NCI-H526 treated with DMSO at 0.1 percent for 48 hours (cell line): ENCODE data around the gene CCNB2.
A peak's percentile ranks its signal among the peaks of the same experiment; 100 is the strongest.
"Not testable (repeated sequence)": the region's sequence is repeated elsewhere in the genome, so short reads cannot be mapped to it uniquely, and the experiment has no call there.

Experiments
- DNase-seq: peaks from one replicate; lab custom pipeline; 2025; lab: John Stamatoyannopoulos, UW

CCNB2 gene

DNA sequence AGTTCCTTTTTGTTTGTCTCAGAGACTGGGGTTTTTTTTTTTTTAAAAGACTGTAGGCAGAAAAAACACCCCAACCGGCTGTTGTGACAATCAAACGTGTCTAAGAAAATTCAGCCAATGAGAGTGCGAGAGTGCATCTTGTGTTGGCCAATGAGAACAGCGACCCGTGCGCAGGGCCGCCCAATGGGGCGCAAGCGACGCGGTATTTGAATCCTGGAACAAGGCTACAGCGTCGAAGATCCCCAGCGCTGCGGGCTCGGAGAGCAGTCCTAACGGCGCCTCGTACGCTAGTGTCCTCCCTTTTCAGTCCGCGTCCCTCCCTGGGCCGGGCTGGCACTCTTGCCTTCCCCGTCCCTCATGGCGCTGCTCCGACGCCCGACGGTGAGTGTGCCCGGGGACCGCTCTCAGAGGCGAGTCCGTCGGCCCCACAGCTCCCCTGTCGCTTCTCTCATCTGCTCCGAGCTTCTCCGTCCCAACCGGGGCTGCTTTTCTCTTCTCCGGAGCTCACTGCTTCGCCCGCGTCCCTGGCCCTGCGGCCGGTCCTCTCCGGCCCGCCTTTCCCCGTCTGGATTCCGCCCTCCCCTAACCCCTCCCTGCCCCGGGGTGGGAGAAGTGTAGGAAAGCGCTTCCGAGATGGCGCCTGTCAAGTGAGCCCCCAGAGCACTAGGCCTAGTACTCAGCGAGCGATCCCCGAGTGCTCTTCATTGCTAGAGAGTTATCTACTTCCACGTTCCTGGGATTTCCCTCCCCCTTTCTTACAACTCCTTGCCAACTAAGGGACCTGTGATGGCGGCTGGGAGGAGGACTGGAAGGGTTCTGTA is at the start of gene CCNB2:
Gene CCNB2, plus strand, starts transcription at position 235 of the 821 bp plus-strand sequence. Its CDS starts 123 bp downstream, at position 358.
- peak; percentile 93 for DNase-seq

DNA sequence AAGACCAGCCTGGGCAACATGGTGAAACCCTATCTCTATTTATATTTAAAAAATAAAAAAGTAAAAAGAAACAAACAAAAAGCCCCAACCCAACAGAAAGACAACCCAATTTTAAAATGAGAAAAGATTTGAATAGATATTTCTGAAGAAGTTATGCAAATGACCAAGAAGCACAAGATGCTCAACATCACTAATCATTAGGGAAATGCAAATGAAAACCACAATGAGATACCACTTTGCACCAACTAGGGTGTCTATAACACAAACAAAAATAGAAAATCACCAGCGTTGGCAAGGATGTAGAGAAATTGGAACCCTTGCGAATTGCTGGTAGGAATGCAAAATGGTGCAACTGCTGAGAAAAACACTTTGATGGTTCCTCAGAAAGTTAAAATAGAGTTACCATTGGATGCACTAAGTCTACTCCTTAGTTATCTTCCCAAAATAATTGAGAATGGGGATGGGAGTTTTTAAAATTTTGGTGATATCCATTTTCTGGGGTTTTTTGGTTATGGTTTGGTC is 45.8 kb upstream of the CCNB2 start:
- no peak for DNase-seq

DNA sequence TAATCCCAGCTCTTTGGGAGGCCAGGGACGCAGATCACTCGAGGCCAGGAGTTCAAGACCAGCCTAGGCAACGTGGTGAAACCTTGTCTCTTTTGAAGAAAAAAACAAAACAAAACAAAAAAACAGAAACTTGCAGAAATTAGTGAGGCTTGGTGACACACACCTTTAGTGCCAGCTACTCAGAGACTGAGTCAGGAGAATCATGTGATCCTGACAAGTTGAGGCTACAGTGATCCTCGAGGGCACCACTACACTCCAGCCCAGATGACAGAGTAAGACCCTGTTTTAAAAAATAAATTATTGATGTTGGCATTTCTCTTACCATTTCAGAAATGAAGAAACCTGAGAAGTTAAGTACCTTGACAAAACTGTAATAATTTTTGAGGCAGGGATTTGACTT is 44.6 kb upstream of the CCNB2 start:
- no peak for DNase-seq

DNA sequence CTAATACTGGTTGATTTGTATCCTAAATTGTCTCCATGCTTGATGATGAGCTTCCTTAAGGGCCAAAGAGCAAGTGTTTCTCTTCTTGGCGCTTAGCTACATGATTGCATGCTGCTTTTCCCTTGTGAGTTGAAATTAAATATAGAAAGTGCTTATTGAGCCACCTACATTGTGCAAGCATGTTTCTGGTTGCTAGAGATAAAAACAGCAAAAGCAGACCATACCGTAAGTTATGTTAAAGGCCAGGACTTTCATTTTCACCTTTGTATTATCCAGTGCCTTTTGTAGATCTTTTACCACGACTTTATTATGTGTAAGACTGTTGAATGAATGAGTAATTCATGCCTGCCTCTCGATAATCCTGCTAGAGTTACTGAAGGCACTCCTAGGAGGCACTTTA is 41.9 kb upstream of the CCNB2 start:
- no peak for DNase-seq

DNA sequence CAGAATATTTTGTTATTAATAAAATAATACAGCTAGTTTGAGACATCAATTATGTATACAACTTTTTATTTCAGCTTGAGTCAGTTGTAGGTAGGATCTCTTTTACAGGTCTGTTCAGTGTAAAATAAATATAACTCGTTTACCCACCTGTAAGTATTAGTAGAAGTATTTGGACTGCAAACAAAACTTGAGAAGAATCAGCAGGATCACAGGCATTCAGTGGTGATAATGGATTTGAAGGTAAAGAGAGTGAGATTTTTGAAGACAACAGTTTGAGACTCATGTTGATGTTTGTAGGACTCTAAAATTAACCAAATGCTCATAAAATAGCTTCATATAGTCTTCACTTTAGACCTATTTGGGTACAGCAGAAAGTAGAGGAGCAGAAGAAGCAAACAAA is 35.5 kb upstream of the CCNB2 start:
- no peak for DNase-seq

DNA sequence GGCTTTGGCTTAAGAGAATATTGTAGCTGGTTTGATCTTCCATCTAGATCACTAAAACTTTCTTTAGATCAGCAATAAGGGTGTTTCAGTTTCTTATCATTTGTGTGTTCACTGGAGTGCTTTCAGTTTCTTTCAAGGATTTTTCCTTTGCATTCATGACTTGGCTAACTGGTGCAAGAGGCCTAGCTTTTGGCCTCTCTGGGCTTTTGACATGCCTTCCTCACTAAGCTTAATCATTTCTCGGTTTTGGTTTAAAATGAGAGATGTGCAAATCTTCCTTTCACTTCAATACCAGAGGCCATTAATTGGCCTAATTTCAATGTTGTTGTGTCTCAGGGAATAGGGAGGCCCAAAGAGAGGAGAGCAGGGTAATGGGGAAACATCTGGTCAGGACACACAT is 30.3 kb upstream of the CCNB2 start:
- no peak for DNase-seq

DNA sequence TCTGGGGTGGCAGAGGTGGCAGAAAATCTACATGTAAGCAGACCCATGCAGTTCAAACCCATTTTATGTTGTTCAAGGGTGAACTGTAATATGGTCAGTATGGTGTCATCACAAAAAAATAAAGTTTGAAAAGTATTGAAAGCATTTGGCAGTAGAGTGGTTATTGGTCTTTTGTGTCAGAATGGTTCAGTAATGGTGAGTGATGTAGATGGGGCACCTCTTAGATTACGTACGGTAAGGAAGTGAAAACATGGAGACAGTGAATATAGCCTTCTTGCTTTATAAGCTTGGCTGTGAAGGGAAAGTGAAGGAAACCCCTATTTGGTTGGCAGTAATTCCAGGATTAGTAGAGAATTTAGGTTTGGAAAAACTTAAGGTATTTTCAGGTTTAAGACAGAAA is 17.2 kb upstream of the CCNB2 start:
- no peak for DNase-seq

DNA sequence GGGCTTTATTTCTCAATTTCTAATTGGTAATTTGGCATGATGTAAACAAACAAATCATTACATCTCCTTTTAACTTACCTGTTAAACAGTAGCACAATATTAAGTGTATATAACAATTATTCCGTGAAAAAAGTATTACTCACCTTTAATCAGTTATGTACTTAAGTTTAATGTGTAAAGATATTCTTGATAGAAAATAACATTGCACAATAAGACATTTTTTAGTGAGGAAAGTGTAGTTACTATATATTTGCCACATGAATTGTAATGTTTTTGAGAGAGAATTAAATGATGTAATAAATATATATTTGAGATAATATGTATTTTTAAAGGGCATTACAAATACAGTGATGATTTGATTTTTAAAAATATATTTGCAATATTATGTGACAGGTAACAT is 10.9 kb upstream of the CCNB2 start:
- DNase-seq, result no peak

DNA sequence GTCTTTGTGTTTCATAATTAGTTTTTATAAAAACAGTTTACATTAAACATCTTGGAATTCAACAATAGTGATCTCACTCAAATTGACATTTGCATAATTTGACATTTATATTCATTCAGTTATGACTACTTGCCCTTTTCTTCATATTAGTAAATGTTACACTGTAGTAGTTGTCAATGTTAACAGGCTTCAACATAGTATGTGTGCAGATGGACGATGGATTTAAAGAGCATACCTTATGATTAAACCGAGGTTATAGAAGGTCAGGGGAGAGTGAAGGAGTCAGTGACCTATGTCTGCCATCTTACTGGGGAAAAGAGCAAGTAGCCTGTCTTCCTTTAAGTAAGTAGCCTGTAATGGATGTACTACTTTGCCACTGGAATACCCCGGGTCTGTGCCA is 8.5 kb upstream of the CCNB2 start:
- DNase-seq, result no peak

DNA sequence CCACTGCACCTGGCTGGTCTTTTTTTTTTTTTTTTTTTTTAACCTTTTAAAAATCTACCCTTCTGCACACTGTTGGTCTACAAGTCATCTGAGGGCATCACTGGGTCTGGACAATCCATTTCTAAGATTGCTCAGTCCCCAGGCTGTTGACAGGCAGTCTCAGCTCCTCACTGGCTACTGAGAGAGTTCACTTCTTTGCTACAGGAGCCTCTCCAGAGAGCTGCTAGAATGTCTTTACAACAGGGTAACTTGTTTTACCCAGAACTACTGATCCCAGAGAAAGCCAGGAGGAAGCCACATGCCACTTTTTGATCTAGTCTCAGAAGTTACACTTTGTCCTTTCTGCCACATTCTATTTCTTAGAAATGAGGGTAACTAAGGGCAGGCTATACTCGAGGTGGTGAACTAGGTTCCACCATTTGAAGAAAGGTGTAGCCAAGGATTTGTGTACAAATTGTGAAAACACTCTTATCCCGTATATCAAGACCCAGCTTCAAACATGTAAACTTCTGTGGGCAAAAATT is 5.7 kb upstream of the CCNB2 start:
- DNase-seq, result no peak

DNA sequence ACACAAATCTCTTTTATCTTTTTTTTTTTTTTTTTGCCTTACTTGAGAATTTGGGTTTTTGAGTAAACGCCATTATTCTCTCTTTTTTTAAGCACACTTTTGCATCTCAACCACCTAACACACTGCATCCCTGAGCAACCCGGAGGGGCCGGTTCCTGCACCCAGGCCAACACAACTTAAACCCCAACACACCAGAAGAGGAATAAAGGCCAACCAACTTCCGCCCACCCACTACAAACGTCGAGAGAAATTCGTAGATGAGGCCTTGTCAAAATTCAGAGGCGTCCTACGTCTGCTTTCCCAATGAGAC is 389 bp upstream of the CCNB2 start:
- DNase-seq, result no peak

DNA sequence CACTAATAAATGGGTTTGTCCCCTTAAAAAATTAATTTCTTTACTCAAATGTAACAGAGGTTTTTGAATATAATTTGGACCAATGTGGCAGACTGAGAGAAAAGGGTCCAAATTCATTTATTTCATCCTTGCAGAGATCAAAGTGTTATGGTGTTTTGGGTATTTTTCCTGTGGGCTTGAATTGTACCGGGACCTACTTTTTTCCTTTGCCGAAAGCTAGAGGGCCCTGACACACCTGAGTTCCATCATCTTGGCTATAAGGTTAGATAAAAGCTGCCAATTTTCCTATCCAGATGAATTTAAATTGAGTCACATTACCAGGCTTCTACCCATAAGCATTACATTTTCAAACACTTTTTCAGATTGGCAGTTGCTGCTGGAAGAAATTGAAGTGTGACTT is 908 bp downstream of the CCNB2 start:
- DNase-seq, result peak; percentile 45

DNA sequence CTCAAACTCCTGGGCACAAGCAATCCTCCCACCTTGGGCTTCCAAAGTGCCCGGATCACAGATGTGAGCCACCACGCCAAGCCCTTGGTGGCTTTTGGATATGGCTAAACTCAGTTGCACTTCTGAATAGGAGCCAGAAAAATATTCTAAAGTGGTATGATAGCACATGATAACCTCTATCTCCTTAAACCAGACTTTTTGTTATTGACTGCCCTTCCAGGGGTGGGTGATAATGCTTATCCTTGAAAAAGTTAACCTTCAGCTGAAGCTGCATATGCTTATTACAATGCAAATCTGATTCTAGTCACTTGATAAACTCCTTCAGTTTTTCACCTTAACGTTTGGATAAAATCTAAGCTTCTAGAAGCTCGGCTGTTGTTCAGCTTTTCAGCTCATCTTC is 6.3 kb downstream of the CCNB2 start:
- no peak for DNase-seq

DNA sequence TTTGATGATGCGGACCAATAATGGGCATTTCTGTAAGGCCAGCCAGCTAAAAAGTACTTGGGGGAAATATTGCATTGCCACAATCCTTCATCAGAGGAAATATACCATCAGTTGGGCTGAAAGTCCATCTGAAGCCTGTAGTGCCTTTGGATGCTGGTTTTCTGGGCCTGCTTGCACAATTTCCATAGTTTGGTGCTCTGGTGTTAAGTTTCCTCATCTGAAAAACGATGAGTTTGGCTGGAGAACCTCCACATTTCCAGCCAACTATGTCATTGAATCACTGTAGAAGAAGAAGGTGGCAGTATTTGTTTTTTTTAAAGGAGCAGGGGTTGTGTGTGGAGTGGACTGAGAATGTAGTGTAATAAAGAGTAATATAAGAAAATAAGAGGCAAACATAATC is 10.1 kb downstream of the CCNB2 start:
- DNase-seq, result no peak

DNA sequence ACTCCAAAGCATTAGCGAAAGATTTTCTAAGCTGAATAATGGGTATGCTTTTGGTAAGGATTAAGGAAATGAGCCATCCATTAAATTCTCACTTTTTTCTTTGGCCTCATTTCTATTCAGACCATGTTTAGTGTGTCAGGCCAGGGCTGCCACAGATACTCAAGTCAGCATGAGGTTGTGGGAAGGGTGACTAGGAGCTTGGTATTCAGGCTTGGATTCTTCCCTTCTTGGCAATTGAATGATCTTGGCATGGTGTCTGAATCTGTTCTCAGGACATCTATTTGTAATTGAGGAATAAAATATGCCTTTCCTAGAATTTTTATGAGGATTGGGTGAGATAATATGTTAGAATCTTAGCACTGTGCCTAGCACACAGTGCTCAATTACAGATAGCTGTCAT is 11.2 kb downstream of the CCNB2 start:
- no peak for DNase-seq

DNA sequence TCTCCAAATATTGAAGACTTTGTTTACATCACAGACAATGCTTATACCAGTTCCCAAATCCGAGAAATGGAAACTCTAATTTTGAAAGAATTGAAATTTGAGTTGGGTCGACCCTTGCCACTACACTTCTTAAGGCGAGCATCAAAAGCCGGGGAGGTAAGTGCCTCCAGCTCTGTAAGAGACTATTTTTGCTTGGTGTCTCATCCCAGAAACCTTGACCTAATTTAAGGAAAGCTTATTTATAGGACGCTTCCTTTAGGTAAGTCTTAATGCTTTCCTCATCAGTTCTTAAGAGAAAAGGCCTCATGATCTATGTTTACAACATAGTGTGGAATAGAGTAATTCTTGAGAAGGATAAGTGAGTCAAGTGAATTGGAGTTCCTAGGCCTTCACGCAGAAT is 11.8 kb downstream of the CCNB2 start:
- no peak for DNase-seq

DNA sequence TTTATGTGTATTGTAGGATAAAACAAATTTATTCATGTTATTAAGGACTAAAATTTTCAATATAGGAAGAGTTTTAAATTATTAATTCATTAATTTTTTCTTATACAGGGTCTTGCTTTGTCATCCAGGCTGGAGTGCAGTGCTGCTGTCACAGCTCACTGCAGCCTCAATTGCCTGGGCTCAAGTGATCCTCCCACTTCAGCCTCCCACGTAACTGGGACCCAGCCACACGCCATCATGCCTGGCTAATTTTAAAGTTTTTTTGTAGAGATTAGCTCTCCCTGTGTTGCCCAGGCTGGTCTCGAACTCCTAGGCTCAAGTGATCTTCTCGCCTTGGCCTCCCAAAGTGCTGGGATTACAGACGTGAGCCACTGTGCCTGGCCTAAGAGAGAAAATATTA is 14.7 kb downstream of the CCNB2 start:
- no peak for DNase-seq

DNA sequence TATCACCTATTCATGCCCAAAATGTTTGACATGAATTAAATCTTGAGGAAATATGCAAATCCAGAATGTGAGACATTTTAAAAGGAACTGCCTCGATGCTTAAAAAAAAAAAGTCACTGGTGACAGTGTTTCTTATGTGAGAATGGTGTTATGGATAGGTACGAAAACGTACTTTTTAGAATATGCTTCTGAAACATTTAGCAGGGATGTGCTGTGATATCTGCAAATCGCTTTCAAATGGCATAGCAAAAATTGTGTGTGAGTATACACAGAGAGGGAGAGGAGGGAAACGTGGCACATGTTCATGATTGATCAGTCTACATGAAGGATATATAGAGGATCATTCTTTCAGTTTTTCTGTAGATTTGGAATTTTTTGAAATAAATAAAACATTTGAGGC is 16.0 kb downstream of the CCNB2 start:
- DNase-seq, result no peak

DNA sequence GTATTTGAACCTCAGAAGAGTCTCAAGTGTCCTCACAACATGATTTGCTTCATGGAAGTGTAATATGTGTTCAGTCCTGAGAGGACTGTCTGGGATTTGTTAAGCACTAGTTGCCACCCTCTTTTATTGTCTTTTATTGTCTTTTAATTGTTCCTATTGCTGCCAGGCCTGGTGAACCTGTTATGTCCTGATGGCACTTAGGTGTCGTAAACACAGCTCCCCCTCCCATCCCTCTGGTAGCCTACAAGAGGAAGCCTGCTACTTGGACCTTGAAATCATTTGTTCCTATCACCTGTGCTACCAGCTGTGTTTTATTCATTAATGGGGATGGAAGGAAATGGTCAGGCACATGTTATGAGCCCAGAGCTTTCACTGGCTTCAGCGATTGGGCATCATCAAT is 19.3 kb downstream of the CCNB2 start:
- DNase-seq, result no peak

DNA sequence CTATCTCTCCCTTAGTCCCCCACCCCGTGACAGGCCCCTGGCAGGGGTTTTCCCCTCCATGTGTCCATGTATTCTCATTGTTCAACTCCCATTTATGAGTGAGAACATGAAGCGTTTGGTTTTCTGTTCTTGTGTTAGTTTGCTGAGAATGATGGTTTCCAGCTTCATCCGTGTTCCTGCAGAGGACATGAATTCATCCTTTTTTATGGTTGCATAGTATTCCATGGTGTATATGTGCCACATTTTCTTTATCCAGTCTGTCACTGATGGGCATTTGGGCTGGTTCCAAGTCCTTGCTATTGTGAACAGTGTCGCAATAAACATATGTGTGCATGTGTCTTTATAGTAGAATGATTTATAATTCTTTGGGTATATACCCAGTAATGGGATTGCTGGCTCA is 20.7 kb downstream of the CCNB2 start:
- DNase-seq, result not testable (repeated sequence)

DNA sequence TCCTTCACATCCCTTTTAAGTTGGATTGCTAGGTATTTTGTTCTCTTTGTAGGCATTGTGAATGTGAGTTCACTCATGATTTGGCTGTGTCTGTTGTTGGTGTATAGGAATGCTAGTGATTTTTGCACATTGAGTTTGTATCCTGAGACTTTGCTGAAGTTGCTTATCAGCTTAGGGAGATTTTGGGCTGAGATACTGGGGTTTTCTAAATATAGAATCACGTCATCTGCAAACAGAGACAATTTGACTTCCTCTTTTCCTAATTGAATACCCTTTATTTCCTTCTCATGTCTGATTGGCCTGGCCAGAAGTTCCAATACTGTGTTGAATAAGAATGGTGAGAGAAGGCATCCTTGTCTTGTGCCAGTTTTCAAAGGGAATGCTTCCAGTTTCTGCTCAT is 22.3 kb downstream of the CCNB2 start:
- not testable (repeated sequence) for DNase-seq

DNA sequence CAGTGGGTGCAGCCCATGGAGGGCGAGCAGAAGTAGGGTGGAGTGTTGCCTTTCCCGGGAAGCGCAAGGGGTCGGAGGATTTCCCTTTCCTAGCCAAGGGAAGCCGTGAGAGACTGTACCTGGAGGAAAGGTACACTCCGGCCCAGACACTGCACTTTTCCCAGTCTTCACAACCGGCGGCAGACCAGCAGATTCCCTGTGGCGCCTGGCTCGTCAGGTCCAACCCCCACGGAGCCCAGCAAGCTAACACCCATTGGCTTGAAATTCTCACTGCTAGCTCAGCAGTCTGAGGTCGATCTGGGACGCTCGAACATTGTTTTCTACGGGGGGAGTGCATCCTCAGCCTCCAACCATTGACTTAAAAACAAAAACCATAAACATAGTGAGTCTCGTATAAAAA is 26.5 kb downstream of the CCNB2 start:
- DNase-seq, result no peak

DNA sequence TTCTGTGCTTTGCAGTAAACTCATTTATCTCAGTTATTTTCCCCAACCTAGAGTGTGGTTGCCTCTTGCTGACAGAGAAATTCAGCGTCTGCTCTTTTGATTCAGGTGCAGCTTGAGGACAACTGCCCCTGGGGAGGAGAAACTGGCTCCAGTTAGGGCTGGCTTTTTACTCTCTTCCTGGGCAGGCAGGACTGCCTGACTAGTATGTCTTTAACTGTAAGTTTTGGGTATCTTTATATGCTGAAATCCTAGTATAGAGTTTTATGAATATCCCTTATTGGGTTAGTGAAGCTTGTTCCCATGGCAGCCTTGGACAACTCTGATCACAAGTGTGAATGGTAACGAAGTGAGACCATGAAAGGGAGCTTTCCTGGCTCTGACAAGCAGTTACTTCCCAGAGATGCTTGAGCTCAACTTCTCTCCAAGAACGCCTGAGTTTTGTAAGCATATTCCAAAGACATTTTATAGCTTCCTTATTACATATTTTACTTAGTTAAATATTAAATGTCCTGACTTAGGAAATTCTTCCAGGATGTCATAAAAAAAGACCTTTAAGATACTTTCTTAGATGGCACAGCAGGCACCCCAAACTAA is 27.1 kb downstream of the CCNB2 start:
- no peak for DNase-seq
